ENCODE measurements around the gene RAB35. TPM values are rescaled to one million over a fixed set of nuclear protein-coding genes. Genes with fewer than 3 reads are reported as not detected.

Gene RAB35
- total RNA-seq, 1 experiment from 2014 or later, result 68.2 TPM

DNA sequence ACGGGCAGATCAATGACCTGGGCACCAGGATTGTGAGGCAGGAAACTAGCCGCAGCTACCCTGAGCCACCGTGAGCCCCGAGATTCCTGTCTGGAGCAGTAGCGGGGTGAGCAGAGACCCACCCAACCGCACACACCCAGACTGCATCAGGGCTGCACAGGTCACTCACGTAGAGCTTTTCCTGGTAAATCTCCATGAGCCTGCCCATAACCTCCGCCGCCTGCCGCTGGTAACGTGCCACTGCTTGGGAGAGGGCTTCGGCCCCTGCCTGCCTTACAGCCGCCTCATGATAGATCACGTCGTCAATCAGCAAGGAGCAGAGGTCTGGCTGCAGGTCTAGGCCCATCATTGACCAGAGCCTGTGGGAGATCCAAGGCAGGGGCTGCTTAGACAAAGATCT, 38.5 kb upstream of the RAB35 start:
- Mint-ChIP-seq H3K9me3 (ENCODE audit: low read depth, unreplicated experiment) (no peaks in the 10 kb centered on the region), H3K27ac (ENCODE audit: unreplicated experiment) (no peak overlapping the region), H3K36me3 (ENCODE audit: insufficient read depth, unreplicated experiment) (peaks cover 56% of the 10 kb centered on the region), H3K27me3 (ENCODE audit: unreplicated experiment) (no peaks in the 10 kb centered on the region), H3K4me3 (ENCODE audit: low read depth, unreplicated experiment) (no peak overlapping the region), H3K4me1 (ENCODE audit: low read depth, unreplicated experiment) (no peaks in the 10 kb centered on the region)
- DNase-seq, result no peak
- TF ChIP-seq, protein P1, sequence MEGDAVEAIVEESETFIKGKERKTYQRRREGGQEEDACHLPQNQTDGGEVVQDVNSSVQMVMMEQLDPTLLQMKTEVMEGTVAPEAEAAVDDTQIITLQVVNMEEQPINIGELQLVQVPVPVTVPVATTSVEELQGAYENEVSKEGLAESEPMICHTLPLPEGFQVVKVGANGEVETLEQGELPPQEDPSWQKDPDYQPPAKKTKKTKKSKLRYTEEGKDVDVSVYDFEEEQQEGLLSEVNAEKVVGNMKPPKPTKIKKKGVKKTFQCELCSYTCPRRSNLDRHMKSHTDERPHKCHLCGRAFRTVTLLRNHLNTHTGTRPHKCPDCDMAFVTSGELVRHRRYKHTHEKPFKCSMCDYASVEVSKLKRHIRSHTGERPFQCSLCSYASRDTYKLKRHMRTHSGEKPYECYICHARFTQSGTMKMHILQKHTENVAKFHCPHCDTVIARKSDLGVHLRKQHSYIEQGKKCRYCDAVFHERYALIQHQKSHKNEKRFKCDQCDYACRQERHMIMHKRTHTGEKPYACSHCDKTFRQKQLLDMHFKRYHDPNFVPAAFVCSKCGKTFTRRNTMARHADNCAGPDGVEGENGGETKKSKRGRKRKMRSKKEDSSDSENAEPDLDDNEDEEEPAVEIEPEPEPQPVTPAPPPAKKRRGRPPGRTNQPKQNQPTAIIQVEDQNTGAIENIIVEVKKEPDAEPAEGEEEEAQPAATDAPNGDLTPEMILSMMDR (IDR thresholded peaks at IDR 0.05; ENCODE audit: unreplicated experiment), result no peak
- intact Hi-C loops (cut with micrococcal nuclease; ENCODE audit: unreplicated experiment), result no loop called here
- CTCF ChIA-PET, result no interaction called here
- BruUV-seq (replicated peaks), result no TSS peak

DNA sequence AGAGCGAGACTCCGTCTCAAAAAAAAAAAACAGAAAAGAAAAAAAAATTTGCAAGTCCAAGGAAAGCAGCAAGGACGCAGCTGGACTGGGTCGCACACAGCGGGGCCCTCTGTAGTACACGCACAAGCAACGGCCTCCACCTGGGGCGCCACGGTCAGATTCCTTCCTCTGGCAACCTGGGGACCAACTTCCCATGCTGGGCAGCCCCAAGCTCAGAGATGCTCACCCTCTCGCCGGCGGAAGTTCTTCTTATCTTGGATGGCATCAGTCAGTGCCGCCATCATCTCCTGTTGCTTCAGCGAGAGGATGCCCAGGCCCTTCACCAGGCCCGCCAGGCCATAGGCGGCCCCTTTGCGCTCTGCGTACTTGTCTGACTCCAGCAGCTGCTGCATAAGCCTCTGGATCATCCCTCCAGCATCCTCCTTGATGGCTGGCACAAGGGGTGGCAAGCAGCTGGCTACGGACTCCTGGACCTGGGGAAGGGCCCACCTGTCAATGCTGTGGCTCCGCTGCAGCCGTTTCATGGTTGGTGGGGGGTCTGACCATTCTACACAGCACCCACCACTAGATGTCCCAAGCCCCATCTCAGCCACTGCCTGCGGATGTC, 34.5 kb upstream of the RAB35 start:
- DNase-seq, result no peak
- Mint-ChIP-seq H3K9me3 (ENCODE audit: low read depth, unreplicated experiment) (no peaks in the 10 kb centered on the region), H3K4me1 (ENCODE audit: low read depth, unreplicated experiment) (no peaks in the 10 kb centered on the region), H3K27me3 (ENCODE audit: unreplicated experiment) (no peaks in the 10 kb centered on the region), H3K27ac (ENCODE audit: unreplicated experiment) (no peak overlapping the region), H3K36me3 (ENCODE audit: insufficient read depth, unreplicated experiment) (peaks cover 46% of the 10 kb centered on the region), H3K4me3 (ENCODE audit: low read depth, unreplicated experiment) (no peak overlapping the region)
- no TSS peak for BruUV-seq (replicated peaks)
- TF ChIP-seq, protein P1 (IDR thresholded peaks at IDR 0.05; ENCODE audit: unreplicated experiment), result no peak
- CTCF ChIA-PET, result no interaction called here
- intact Hi-C loops (cut with micrococcal nuclease; ENCODE audit: unreplicated experiment), result no loop called here

DNA sequence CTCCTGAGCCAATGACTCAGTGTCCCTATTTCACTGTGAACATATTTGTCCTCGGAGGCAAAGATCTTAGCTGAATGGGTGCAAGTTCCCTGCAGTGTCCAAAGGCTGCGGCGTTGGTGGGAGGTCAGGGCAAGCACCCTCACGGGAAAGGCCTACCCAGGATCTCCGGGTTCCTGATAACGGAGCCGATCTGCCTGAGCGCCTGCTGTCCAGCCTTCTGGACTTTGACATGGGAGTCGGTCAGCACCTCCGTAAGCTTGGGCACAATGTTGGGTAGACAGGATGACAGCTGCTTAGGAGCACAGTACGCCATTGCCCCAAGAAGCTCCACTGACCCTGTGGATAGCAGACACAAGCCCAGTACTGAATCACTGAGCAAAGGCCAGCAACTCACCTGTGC, 31.5 kb upstream of the RAB35 start:
- intact Hi-C loops (cut with micrococcal nuclease; ENCODE audit: unreplicated experiment), result no loop called here
- H3K4me3 Mint-ChIP-seq (ENCODE audit: low read depth, unreplicated experiment), result no peak overlapping the region
- CTCF ChIA-PET, result interaction anchor here (0.7 kb wide), 1 partner anchor 159 kb away, joined by 3 read pairs; the partner anchor contains the start of gene BICDL1
- no peaks in the 10 kb centered on the region for H3K4me1 Mint-ChIP-seq (ENCODE audit: low read depth, unreplicated experiment)
- peaks cover 55% of the 10 kb centered on the region for H3K36me3 Mint-ChIP-seq (ENCODE audit: insufficient read depth, unreplicated experiment)
- BruUV-seq (replicated peaks), result no TSS peak
- no peaks in the 10 kb centered on the region for H3K27me3 Mint-ChIP-seq (ENCODE audit: unreplicated experiment)
- H3K9me3 Mint-ChIP-seq (ENCODE audit: low read depth, unreplicated experiment), result no peaks in the 10 kb centered on the region
- TF ChIP-seq, protein P1 (IDR thresholded peaks at IDR 0.05; ENCODE audit: unreplicated experiment), result no peak
- DNase-seq, result no peak
- no peak overlapping the region for H3K27ac Mint-ChIP-seq (ENCODE audit: unreplicated experiment)

DNA sequence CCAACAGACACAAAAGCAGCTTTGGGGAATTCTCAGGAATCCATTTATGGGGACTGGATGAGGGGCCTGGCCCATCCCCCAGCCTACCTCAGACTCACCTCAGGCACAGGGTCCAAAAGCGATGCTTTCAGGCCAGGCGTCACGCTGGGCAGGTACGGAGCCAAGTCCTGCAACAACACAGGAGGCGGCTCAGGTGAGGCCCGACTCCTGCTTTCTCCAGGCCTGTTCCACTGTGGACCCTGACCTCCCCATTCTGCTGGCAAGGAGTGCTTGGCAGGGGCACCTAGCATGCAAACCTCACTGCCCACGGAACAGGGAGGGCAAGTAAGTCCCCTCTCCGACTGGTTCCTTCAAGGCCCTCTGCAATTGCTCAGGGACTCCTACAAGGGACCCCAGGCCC, 28.6 kb upstream of the RAB35 start:
- Mint-ChIP-seq H3K27me3 (ENCODE audit: unreplicated experiment) (no peaks in the 10 kb centered on the region), H3K36me3 (ENCODE audit: insufficient read depth, unreplicated experiment) (peaks cover 73% of the 10 kb centered on the region), H3K4me1 (ENCODE audit: low read depth, unreplicated experiment) (peaks cover 6% of the 10 kb centered on the region), H3K9me3 (ENCODE audit: low read depth, unreplicated experiment) (no peaks in the 10 kb centered on the region), H3K4me3 (ENCODE audit: low read depth, unreplicated experiment) (no peak overlapping the region), H3K27ac (ENCODE audit: unreplicated experiment) (no peak overlapping the region)
- no peak for DNase-seq
- BruUV-seq (replicated peaks), result no TSS peak
- TF ChIP-seq, protein P1 (IDR thresholded peaks at IDR 0.05; ENCODE audit: unreplicated experiment), result no peak
- intact Hi-C loops (cut with micrococcal nuclease; ENCODE audit: unreplicated experiment), result no loop called here
- CTCF ChIA-PET, result no interaction called here
